ENCODE results near the gene ADGRG7.

DNA sequence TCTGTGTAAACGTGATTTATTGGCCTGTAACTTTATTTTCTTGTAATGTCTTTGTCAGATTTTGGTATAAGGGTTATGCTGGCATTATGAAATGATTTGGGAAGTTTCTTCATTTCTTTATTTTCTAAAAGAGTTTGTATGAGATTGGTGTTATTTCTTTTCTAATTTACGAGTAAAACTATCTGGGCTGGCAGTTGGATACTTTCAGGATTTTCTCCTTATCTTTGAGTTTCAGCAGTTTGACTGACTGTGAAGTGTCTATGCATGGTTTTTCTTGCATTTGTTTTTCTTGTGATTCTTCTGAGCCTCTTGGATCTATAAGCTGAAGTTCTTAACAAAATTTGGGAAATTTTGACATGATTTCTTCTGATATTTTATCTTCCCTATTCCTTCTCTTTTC, 18.1 kb downstream of the ADGRG7 start:
- TF ChIP-seq, protein P1, sequence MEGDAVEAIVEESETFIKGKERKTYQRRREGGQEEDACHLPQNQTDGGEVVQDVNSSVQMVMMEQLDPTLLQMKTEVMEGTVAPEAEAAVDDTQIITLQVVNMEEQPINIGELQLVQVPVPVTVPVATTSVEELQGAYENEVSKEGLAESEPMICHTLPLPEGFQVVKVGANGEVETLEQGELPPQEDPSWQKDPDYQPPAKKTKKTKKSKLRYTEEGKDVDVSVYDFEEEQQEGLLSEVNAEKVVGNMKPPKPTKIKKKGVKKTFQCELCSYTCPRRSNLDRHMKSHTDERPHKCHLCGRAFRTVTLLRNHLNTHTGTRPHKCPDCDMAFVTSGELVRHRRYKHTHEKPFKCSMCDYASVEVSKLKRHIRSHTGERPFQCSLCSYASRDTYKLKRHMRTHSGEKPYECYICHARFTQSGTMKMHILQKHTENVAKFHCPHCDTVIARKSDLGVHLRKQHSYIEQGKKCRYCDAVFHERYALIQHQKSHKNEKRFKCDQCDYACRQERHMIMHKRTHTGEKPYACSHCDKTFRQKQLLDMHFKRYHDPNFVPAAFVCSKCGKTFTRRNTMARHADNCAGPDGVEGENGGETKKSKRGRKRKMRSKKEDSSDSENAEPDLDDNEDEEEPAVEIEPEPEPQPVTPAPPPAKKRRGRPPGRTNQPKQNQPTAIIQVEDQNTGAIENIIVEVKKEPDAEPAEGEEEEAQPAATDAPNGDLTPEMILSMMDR (conservative IDR thresholded peaks at IDR 0.05; ENCODE audit: low read depth, low read length): no peak
- no peak for TF ChIP-seq EZH2 (IDR thresholded peaks at IDR 0.05; ENCODE audit: low read length, unreplicated experiment)

Data from PC-3 (cell line).